GM04504 (cell line): ENCODE measurements around the gene NOTCH2NLA.
"Not testable (repeated sequence)": the region's sequence is repeated elsewhere in the genome, so short reads cannot be mapped to it uniquely, and the experiment has no call there.

Experiments
- DNase-seq: peaks from one replicate; pipeline ENCODE4 v3.0.0-alpha.2; 2012; ENCODE audit warnings: low read depth

The NOTCH2NLA gene

GRCh38 chr1:146167273-146167672, 61.5 kb downstream of the NOTCH2NLA start:
- DNase-seq: not testable (repeated sequence)

GRCh38 chr1:146144465-146144864, 84.4 kb downstream of the NOTCH2NLA start, which contains the start of gene NBPF10:
TSS of gene NBPF10 (minus strand) at chr1:146144804. CDS start at chr1:146144769, 35 bp downstream.
- not testable (repeated sequence) for DNase-seq
